NK-92 (cell line): ENCODE results near the gene CHST15.

Source experiments
- DNase-seq: peaks from one replicate; lab custom pipeline; 2025; ENCODE audit not compliant: unreplicated experiment; lab: John Stamatoyannopoulos, UW

The CHST15 gene

GRCh38 chr10:124092860-124093773, at the start of gene CHST15:
Gene CHST15, minus strand, starts transcription at chr10:124093598. Its CDS starts 47,386 bp downstream, at chr10:124046212.
- no peak for DNase-seq

- no peak for DNase-seq
Measured at GRCh38 chr10:124142960-124143359, 49.6 kb upstream of the CHST15 start.

- no peak for DNase-seq
Measured at GRCh38 chr10:124142006-124142739, 48.8 kb upstream of the CHST15 start.

GRCh38 chr10:124138883-124139348, 45.5 kb upstream of the CHST15 start:
- DNase-seq: no peak

GRCh38 chr10:124138195-124138882, 44.9 kb upstream of the CHST15 start:
- no peak for DNase-seq

- no peak for DNase-seq
Measured at GRCh38 chr10:124134251-124134893, 41.0 kb upstream of the CHST15 start.

DNA sequence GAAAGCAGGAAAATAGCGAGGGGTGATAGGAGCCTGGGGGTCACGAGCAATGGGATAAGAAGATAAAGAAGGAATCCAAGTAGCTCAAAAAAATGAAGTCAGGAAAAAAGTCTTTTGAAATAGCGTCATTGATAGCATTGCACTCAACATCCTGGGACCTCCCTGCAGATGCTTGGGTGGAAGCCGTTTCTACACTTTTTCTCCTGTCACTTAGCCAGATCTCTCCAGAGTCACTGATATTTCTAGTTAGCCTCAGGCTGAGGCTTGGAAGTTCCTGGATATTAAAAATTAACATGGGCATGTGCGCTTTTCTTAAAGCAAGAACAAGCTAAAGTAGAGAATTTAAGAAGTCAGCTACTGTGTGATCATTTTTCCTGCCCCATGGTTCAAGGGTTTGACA, 39.5 kb upstream of the CHST15 start:
- no peak for DNase-seq

- DNase-seq: no peak
Measured at GRCh38 chr10:124132306-124132705, 38.9 kb upstream of the CHST15 start.

DNA sequence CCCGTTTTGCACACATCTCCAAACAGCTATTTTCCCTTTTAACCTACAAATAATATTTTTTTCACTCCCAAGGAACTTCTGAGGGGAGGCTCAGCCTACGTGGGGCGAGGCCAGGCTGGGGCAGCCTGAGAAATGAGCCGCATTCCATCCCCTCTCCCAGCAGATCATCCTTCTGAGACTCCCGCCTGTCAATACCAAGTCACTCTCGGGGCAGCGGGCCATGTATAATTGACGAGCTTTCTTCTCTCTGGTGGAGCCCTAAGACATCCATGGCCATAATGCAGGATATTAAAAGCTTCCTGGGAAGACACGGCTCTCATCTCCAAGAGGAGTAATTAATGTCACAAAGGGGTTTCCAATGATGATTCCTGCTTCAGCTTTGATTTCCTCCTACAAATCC, 37.8 kb upstream of the CHST15 start:
- DNase-seq: no peak

DNA sequence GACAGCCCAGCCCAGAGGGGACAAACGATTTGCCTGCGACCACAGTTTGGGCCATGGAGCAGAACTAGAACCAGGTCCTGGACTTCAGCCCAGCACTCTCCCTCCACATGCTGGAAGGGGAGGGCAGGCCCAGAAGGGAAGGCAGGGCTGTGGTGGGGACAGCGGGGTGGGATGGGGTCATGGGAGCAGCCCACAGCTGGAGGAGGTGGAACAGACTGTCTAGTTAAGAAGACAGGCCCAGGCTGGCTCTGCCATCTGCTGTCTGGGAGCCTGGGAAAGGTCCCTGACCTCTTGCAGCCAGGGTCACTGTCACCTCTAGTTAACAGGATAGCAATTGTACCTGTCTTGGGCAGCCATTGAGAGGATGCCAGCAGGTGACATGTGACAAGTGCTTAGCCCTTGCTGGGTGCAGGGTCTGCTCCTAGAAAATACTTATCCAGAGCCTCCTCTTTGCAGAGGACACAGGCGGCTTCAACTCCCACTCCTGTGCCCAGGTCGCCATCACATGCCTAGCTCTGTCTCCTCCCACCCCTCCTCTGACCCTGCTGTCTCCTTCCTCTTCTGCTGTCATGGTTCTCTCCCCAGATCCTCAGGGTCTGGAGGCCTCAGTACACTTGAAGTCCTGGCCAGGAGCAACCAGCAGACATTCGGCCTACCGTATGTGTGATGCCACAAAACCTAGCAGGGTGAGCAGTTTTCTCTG, 37.0 kb upstream of the CHST15 start:
- DNase-seq: no peak

- DNase-seq: no peak
Measured at GRCh38 chr10:124129471-124129870, 36.1 kb upstream of the CHST15 start.

GRCh38 chr10:124128811-124129145, 35.4 kb upstream of the CHST15 start:
- DNase-seq: no peak

DNA sequence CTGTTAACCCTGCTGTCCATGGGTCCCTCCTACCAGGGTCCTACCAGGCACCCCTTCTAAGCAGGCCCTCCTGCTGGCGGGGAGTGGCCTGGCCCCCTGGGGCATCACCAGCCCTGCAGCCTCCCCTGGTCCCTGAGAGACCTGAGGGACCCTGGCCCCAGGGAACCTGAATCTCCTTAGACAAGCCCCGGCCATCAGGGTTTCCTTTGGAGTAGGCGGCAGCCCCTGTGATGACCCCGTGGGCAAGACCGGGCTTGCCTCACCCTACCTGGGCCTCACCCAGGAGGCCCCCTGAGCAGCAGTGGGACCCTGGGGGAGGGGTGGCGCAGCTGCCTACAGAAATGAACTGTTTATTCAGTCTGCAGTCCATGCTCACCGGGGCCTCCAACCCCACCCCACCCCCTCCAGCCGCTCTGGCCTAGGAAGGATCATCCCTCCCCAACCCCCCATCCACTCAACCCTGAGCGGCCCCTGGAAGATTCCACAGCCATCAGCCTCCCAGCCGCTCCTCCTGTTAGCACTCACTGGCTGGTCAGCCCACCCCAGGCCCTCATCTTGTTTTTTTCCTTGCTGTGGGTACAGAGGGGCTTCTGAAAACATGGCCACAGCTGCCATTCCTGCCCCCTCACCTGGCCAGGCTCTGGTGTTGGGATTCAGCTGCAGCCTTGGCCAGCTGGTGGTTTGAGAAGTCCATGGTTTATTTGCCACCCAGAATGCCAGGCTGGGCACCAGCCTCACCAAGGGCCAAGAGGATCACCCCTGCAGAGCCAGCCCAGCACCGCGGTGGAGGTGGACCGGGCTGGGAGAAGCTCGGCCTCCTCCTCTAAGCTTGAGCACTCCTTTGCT, 34.8 kb upstream of the CHST15 start:
- no peak for DNase-seq

- no peak for DNase-seq
Measured at GRCh38 chr10:124127563-124127962, 34.2 kb upstream of the CHST15 start.

GRCh38 chr10:124126983-124127385, 33.6 kb upstream of the CHST15 start:
- DNase-seq: no peak

DNA sequence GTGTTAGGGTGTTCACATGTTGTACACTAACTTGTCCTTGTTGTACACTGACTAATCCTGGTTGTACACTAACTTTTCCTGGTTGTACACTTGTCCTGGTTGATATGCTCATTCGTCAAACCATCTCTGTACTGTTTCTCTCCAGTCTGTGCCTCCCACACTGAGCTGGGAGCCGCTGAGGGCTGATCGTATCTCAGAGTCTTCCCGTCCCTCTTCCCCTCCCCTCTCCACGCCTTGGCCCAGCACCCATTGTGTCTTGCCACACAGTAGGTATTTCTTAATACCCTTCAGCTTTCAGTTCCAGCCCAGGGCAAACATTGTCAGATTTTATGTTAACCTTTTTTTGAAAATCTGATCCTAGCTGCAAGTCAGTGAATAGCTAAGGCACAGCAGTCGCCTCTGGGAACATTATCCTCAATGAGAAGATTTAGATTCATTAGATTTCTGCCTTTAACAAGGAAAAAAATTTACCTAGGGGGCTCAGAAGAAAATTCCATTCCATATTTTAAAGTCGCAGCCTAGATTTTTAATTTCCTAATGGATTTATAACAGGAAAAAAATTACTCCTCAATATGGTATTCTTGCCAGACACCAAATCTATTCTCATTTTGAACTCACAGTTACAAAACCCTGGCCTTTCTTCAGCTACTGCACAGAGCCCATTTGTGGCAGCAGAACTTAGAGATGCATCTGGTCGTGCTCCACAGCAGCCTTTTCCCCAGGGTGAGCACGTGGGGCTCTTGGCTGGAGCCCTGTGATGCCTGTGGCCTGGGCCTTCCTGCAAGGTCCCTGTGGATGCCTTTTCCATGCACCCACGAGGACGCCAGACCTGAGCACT, 33.0 kb upstream of the CHST15 start:
- DNase-seq: no peak

DNA sequence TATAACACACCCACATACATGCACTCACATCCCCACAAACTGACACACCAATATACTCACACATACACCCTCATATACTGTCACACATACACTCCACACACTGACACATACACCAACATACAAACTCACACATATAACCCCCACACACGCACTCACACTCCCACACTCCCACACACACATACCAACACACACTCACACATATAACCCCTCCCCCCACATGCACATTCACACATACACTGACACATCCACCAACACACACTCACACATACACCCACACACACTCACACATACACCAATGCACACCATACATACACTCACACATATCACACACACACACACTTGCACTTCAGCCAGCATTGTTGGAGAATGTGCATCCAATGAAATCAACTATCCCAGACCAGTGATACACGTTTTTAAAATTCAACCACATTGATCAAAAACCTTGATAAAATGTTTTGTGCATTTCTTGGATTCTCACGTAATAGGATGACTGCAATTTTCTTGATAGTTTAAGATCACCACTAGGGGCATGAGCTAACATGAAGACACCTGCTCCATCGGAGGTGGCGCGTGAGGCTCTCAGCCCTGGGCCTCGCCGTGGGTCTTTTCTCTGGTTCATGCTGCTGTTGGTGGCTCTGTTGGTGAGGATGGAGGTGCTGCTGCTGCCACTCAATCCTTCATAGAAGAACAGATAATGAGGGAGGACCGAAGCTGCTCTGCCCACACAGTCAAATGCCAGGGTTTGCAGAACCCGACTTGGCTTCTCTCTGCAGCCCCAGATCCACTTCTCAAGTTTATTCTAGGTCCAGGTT, 32.1 kb upstream of the CHST15 start:
- no peak for DNase-seq

DNA sequence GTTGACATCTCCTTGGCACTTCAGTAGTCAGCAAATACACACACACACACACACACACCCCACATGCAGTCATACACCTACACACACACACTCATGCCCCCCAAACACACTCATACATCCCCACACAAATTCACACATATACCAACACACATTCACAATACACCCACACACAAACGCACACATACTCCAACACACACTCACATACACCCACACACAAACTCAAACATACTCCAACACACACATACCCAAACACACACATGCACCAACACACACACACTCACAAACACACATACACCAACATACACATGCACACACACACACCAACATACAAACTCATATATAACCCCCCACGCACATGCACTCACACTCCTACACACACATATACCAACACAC, 31.4 kb upstream of the CHST15 start:
- no peak for DNase-seq
